ENCODE measurements around the gene BBS4. TPM values are rescaled to one million over a fixed set of nuclear protein-coding genes. Genes with fewer than 3 reads are reported as not detected.
"Not testable (repeated sequence)": the region's sequence is repeated elsewhere in the genome, so short reads cannot be mapped to it uniquely, and the experiment has no call there.

The BBS4 gene, protein sequence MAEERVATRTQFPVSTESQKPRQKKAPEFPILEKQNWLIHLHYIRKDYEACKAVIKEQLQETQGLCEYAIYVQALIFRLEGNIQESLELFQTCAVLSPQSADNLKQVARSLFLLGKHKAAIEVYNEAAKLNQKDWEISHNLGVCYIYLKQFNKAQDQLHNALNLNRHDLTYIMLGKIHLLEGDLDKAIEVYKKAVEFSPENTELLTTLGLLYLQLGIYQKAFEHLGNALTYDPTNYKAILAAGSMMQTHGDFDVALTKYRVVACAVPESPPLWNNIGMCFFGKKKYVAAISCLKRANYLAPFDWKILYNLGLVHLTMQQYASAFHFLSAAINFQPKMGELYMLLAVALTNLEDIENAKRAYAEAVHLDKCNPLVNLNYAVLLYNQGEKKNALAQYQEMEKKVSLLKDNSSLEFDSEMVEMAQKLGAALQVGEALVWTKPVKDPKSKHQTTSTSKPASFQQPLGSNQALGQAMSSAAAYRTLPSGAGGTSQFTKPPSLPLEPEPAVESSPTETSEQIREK
- 8.0 TPM for total RNA-seq

DNA sequence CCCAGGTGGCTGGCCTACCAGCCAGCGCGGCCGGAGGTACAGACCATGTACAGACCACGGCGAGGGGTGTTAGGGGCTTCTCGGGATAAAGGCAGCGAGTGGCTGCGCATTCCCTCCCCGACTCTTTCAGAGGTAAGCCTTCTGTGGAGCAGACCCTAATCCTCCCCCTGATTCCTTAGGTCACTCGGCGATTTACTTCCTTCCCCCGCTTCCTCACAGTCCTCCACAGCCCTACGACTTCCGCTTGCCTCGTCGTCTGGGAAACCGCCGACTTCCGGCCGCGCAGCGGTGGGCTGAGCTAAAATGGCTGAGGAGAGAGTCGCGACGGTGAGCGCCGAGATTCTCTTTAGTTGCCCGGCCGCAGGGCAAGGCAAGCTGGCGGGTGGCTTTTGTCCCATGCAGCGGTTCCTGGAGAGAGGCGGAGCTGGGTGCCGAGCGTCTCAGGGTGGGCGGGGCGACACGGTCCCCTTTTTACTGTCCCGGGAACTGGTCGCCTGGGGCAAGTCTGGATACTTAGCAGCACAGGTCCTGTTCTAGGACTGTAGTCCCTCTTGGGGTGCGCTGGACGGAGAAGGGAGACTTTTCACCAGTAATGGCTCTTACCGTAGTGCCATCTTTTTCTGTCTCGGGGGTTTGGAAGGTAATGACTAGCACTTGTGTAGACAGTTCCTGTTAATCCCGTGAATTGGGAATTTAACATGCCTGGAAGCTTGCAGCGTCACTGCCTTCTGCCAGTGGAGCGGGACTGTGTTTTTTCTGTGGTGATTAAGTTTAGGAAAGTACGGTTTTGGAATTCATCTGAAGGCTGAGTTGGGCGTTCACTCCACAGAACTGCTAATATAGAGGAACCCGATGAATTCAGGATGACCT, at the start of gene BBS4, which contains the start of gene HIGD2B:
Gene BBS4, plus strand, starts transcription at position 283 of the 870 bp plus-strand sequence. Its CDS starts 21 bp downstream, at position 304.
Gene HIGD2B, minus strand, starts transcription at position 258 of the 870 bp plus-strand sequence. CDS start 9,808 bp downstream, outside the sequence.
- peak; percentile 93 for DNase-seq (ENCODE audit: low spot score)
- peak; percentile 95 for ATAC-seq

DNA sequence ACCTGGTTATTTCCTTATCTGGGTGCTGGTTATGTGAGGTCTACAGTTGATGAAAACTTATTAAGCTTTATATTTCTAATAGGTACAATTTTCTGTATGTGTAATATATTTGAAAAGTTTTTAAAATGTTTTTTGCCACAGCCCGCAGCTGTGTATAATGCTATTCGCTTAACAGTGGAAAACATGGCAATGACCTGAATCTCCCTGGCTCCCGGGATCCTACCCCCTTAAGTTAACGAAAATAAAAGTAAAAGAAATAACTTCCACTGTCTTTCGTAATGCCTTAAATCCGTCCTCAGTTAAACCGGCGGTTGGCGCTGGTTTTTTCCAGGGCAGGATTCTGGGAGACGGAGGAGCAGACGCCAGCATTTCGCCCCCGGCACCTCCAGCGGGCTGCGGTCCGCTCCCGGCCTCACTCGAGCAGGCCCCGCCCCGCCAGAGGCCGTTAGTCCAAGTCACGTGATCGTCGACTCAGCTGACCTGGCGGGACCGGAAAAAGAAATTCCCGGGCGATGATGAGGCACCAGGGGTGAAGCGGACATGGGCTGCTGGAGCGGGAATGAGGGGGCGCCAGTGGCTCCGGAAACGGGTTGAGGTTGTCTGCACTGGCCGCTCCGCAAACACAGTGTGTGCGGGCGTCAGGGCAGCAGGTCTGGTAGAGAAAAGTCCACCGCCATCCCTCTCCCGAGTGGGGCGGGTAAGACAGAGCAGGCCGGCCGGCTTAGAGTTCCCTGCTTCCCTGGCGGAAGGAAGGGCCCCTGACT, 49.3 kb upstream of the BBS4 start:
- peak; percentile 68 for ATAC-seq
- DNase-seq (ENCODE audit: low spot score): peak; percentile 62

- ATAC-seq: peak; percentile 76
- DNase-seq (ENCODE audit: low spot score): not testable (repeated sequence)
Measured at GRCh38 chr15:72639759-72640483, 46.1 kb upstream of the BBS4 start.

- not testable (repeated sequence) for DNase-seq (ENCODE audit: low spot score); ATAC-seq
Measured at GRCh38 chr15:72642271-72642670, 43.7 kb upstream of the BBS4 start.

DNA sequence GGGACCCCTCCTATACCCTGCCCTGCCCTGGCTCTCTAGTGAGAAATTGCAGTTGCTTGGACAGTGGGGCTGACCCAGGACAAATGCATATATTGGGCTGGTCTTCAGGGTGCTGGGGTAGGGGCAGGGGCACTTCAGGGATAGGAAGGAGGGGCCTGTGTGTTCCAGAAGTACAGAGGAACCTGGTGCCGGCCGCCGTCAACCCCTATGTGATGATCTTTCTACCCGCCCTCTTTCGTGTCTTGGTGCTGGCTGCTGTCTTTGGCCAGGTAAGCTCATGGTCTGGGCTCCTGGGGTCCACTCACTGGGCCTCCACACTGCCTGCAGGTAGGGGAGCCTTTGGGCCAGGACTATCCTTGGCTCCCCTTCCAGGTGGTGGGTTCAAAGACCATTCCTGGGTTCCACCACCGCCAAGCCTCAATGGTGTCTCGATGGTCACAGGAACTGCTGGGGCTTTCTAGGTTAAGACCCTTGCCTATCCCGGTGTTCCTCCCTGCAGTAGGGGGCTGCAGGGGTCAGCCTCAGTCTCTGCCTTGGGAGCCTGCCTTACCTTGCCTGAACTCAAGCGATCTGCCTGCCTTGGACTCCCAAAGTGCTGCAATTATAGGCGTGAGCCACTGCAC, 37.3 kb upstream of the BBS4 start:
- not testable (repeated sequence) for ATAC-seq; DNase-seq (ENCODE audit: low spot score)

DNA sequence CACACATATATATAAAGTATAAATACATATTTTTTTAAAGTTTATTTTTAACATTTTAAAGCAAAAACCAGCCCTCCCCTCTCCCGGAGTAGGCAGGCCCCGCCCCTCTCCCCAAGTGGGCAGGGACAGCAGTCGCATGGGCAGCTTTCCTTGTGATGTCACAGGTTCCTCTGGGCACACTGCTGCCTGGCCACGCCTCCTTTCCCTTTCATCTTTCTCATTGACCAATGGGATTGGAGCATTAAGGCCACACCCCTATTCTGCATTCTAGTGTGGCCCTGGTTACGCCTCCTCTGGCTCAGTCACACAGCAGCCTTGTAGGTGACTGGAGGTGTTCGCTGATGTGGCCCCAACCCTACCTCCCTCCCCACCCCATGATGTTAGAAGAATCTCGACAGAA, 31.6 kb upstream of the BBS4 start, which contains the start of gene GOLGA6B:
Gene GOLGA6B, plus strand, starts transcription at position 301 of the 400 bp plus-strand sequence. Its CDS starts 41 bp downstream, at position 342.
- not testable (repeated sequence) for ATAC-seq; DNase-seq (ENCODE audit: low spot score)

DNA sequence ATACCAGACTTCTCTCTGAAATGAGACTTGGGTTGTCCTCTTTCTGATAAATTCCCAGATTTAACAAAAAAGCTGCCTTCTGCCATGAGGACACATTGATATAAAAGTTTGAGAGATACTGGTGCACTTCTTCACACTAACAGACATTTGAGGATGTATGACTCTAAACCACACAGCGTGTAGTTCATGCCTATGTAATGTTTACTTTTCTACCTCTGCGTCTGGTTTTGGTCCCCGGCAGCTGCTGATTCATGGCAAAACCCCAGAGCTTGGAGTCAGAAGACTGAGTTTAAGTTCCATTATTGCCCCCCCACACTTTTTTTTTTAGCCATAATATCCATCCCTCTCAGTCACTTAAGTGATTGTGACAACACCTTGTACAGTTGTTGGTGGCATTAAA, 30.0 kb upstream of the BBS4 start:
- not testable (repeated sequence) for DNase-seq (ENCODE audit: low spot score); ATAC-seq

DNA sequence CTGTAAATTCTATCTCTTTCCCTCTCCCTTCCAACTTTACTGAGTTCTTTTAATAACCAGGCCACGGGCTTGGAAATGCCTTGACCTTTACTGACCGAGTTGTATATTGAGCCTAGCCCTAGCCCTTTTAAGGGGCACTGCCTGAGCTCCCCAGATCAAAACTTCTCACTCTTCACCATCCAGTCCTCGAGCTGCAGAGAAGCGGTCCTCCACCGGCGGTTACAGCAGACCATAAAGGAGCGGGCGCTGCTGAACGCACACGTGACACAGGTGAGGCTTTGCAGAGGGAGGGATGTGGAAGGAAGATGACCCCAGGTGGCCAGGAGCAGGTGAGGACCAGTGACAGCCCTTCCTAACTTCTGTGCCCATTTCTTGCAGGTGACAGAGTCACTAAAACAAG, 24.9 kb upstream of the BBS4 start:
- ATAC-seq; DNase-seq (ENCODE audit: low spot score): not testable (repeated sequence)

DNA sequence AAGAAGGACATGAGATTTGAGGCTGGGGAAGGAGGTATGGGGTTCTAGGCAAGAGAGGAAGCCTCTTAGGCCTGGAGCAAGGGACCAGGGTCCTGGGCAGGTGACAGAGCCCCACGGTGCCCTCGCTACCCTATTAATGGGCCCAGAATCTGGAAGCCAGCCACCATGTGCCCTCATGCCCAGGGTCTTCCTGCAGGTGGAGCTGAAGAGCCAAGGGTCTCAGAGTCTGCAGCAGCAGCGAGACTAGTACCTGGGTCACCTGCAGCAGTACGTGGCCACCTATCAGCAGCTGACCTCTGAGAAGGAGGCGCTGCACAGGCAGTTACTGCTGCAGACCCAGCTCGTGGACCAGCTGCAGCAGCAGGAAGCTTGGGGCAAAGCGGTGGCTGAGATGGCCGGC, 22.1 kb upstream of the BBS4 start:
- not testable (repeated sequence) for DNase-seq (ENCODE audit: low spot score); ATAC-seq

- ATAC-seq; DNase-seq (ENCODE audit: low spot score): not testable (repeated sequence)
Measured at GRCh38 chr15:72665706-72666105, 20.3 kb upstream of the BBS4 start.

- ATAC-seq; DNase-seq (ENCODE audit: low spot score): not testable (repeated sequence)
Measured at GRCh38 chr15:72669803-72670202, 16.2 kb upstream of the BBS4 start.

GRCh38 chr15:72670656-72671352, 15.2 kb upstream of the BBS4 start:
- DNase-seq (ENCODE audit: low spot score): peak; percentile 89
- ATAC-seq: peak; percentile 99

- no peak for ATAC-seq
- DNase-seq (ENCODE audit: low spot score): no peak
Measured at GRCh38 chr15:72671525-72671924, 14.5 kb upstream of the BBS4 start.

GRCh38 chr15:72676838-72677237, 9.2 kb upstream of the BBS4 start:
- ATAC-seq (no peak), DNase-seq (ENCODE audit: low spot score) (no peak)

DNA sequence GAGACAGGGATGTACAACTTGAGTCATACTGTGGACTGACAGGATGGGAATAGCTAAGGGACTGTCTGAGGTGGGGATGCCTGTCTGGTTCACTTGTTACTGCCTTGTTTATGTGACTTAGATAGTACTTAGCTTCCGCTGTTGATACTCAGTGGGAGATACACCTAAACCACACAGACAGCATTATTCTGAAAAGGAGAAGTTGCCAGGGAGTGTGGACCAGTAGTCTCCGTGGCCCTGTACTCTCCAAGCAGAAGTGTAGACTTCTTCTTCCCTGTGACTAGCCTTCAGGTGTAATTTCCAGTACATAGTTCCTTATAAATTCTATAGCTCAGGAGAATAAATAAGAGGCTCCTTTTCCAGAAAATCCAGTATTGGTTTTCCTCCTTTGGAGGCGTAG, 5.1 kb upstream of the BBS4 start:
- ATAC-seq: no peak
- no peak for DNase-seq (ENCODE audit: low spot score)

GRCh38 chr15:72682772-72683171, 3.2 kb upstream of the BBS4 start:
- DNase-seq (ENCODE audit: low spot score) (no peak), ATAC-seq (no peak)

GRCh38 chr15:72685301-72685924, 594 bp upstream of the BBS4 start:
- DNase-seq (ENCODE audit: low spot score) (no peak), ATAC-seq (peak; percentile 2)

GRCh38 chr15:72688697-72689096, 2.7 kb downstream of the BBS4 start:
- ATAC-seq: no peak

More at GRCh38 chr15:72688697-72689096, 2.7 kb downstream of the BBS4 start:
- no peak for DNase-seq (ENCODE audit: low spot score)

All from left lobe of liver (tissue), 2 donors.